Hair follicle dermal papilla cell (primary cell): Measurements from ENCODE around the gene TRAT1. TPM values are rescaled to one million over a fixed set of nuclear protein-coding genes. Genes with fewer than 3 reads are reported as not detected.

Source experiments
- total RNA-seq: library from RNA; depleted of rRNA; stranded (reverse); fragments of >200 nt; gene quantifications from 2 replicates; pipeline ENCODE4 v1.2.3, GENCODE V29; 2012

Gene TRAT1
- not detected in 2 replicates for total RNA-seq

GRCh38 chr3:108822123-108822897 lies at the start of gene TRAT1:
Gene TRAT1, plus strand, starts transcription at chr3:108822786. Its CDS starts 142 bp downstream, at chr3:108822928.

Other genes with a start within 250 kb of the TRAT1 start
- gene CIP2A, start 233.3 kb upstream of the TRAT1 start, total RNA-seq, result 8.4 and 8.6 TPM in 2 replicates
- gene DZIP3, start 233.1 kb upstream of the TRAT1 start, total RNA-seq, result 15.3 and 16.1 TPM in 2 replicates
- not detected in 2 replicates for gene RETNLB, start 65.4 kb upstream of the TRAT1 start, total RNA-seq
- gene GUCA1C, start 131.1 kb downstream of the TRAT1 start, total RNA-seq, result not detected in 2 replicates